HS-5 (cell line): Measurements from ENCODE around the gene ELMO2.

Source experiments
- DNase-seq: peaks from one replicate; pipeline ENCODE4 v3.0.0-alpha.2; 2012; ENCODE audit warnings: low read depth

ELMO2 gene

GRCh38 chr20:46352370-46352938, 54.0 kb downstream of the ELMO2 start:
- no peak for DNase-seq

- DNase-seq = no peak
Observed at GRCh38 chr20:46351357-46352058, 54.9 kb downstream of the ELMO2 start.

- no peak for DNase-seq
Observed at GRCh38 chr20:46350986-46351267, 55.5 kb downstream of the ELMO2 start.

- DNase-seq = peak; percentile 25
Observed at GRCh38 chr20:46350201-46350985, 56.0 kb downstream of the ELMO2 start.

- no peak for DNase-seq
Observed at GRCh38 chr20:46349742-46350056, 56.7 kb downstream of the ELMO2 start.

GRCh38 chr20:46349035-46349741, 57.2 kb downstream of the ELMO2 start:
- DNase-seq = no peak

- DNase-seq = no peak
Observed at GRCh38 chr20:46347841-46348803, 58.3 kb downstream of the ELMO2 start.

GRCh38 chr20:46346770-46347169, 59.6 kb downstream of the ELMO2 start:
- DNase-seq = no peak

- DNase-seq = no peak
Observed at GRCh38 chr20:46344488-46345162, 61.8 kb downstream of the ELMO2 start.

- no peak for DNase-seq
Observed at GRCh38 chr20:46343975-46344357, 62.4 kb downstream of the ELMO2 start.

GRCh38 chr20:46343348-46343974, 63.0 kb downstream of the ELMO2 start:
- DNase-seq = no peak

GRCh38 chr20:46342451-46343347, 63.7 kb downstream of the ELMO2 start:
- DNase-seq = no peak

GRCh38 chr20:46342010-46342378, 64.4 kb downstream of the ELMO2 start:
- no peak for DNase-seq

- no peak for DNase-seq
Observed at GRCh38 chr20:46341074-46342009, 65.1 kb downstream of the ELMO2 start.

GRCh38 chr20:46339037-46339436, 67.4 kb downstream of the ELMO2 start:
- no peak for DNase-seq

- no peak for DNase-seq
Observed at GRCh38 chr20:46336735-46337134, 69.7 kb downstream of the ELMO2 start.

- no peak for DNase-seq
Observed at GRCh38 chr20:46334303-46334904, 72.0 kb downstream of the ELMO2 start.
